K562 (cell line): Measurements from ENCODE around the gene NINJ1. TPM values are rescaled to one million over a fixed set of nuclear protein-coding genes. Genes with fewer than 3 reads are reported as not detected.

Experiments
- ARID4B ChIP-seq: sonication (generic); formaldehyde crosslinking; IDR thresholded peaks from 2 replicates; pipeline ENCODE4 v1.8.0; 2022; ENCODE audit warnings: mild to moderate bottlenecking, missing genetic modification reagents
- ATF2 ChIP-seq: sonication (generic); formaldehyde crosslinking; IDR thresholded peaks from 2 replicates; pipeline ENCODE4 v1.8.1; 2022; ENCODE audit warnings: missing genetic modification reagents
- DIDO1 ChIP-seq: fragments of 450-650 bp; IDR thresholded peaks from 2 replicates; pipeline ENCODE4 v1.6.1; 2016; ENCODE audit warnings: low read depth, missing biosample characterization, missing genetic modification characterization
- ETS2 ChIP-seq: IDR thresholded peaks from 2 replicates; pipeline ENCODE4 v1.6.1; 2016; ENCODE audit warnings: borderline replicate concordance, missing genetic modification characterization, mild to moderate bottlenecking, moderate library complexity, missing compliant biosample characterization; ENCODE audit not compliant: poor library complexity, severe bottlenecking
- HDAC2 ChIP-seq: fragments of 450-650 bp; IDR thresholded peaks from 2 replicates; pipeline ENCODE4 v1.6.1; 2016; ENCODE audit warnings: mild to moderate bottlenecking
- KAT8 ChIP-seq: fragments of 450-650 bp; IDR thresholded peaks from 2 replicates; pipeline ENCODE4 v1.6.1; 2016; ENCODE audit warnings: low read depth, mild to moderate bottlenecking
- MED1 ChIP-seq: sonication (generic); formaldehyde crosslinking; IDR thresholded peaks from 2 replicates; pipeline ENCODE4 v1.8.1; 2023; ENCODE audit warnings: missing genetic modification reagents, borderline replicate concordance
- RAD51 ChIP-seq: fragments of 450-650 bp; IDR thresholded peaks from 2 replicates; pipeline ENCODE4 v1.7.1; 2016; ENCODE audit warnings: low read depth, mild to moderate bottlenecking, borderline replicate concordance
- RBBP5 ChIP-seq: fragments of 200-600 bp; sonication (generic); IDR thresholded peaks from 2 replicates; pipeline ENCODE4 v1.6.1; 2012; ENCODE audit warnings: borderline replicate concordance, mild to moderate bottlenecking, low read length, control low read depth, inconsistent platforms; ENCODE audit not compliant: insufficient read depth, poor library complexity, severe bottlenecking
- RCOR1 ChIP-seq, 2 experiments: IDR thresholded peaks; 2 replicates each; pipeline ENCODE4 v1.6.1; 2012; ENCODE audit warnings: low read depth in 2 of 2, low read length in 2 of 2, borderline replicate concordance in 1 of 2, improper control_type of control experiment in 1 of 2
- RHOXF2B ChIP-seq: fragments of 250-450 bp; sonication (Bioruptor Pico); conservative IDR thresholded peaks from 2 replicates; pipeline ENCODE4 v1.5.1; 2021
- ZNF263 ChIP-seq: sonication (generic); formaldehyde crosslinking; IDR thresholded peaks from 2 replicates; pipeline ENCODE4 v1.8.0; 2022; ENCODE audit warnings: mild to moderate bottlenecking, missing genetic modification reagents, borderline replicate concordance
- ZNF407 ChIP-seq: fragments of 450-650 bp; IDR thresholded peaks from 2 replicates; pipeline ENCODE4 v1.6.1; 2016; ENCODE audit warnings: low read depth
- polyA plus RNA-seq, 8 experiments: library from polyadenylated mRNA; depleted of rRNA in 4 of 8; stranded (reverse) in 5 of 8; unstranded in 3 of 8; fragments of >200 nt; fragmentation: Nextera tagmentation in 2 of 8; fragmentation: Illumina TruSeq in 1 of 8; extraction: Ambion mirVana in 2 of 8; extraction: Trizol in 1 of 8; gene quantifications; 2 replicates each; pipeline versions ENCODE4 v1.2.1 to v1.2.3, GENCODE V29; 2011 to 2014; ENCODE audit warnings: inconsistent platforms in 1 of 8, missing spikeins in 1 of 8
- total RNA-seq, 7 experiments: library from RNA; depleted of rRNA in 6 of 7; stranded (reverse); fragments of >200 nt in 6 of 7; fragmentation: Illumina TruSeq in 2 of 7; extraction: Trizol in 2 of 7; gene quantifications; 2 replicates each; pipeline versions ENCODE4 v1.2.1 to v1.2.3, GENCODE V29; 2011 to 2021; ENCODE audit warnings: low replicate concordance in 1 of 7

The NINJ1 gene
- total and polyA plus RNA-seq, 9 of the 15 experiments (the other 6 are each of a cell fraction or from before 2014, with no cell fraction given): 0.13 to 8.4 (median 4.9) TPM

- no peak for TF ChIP-seq ETS2 (tag)
- TF ChIP-seq ZNF263 (CRISPR knock-in tag): no peak
- TF ChIP-seq RAD51: no peak
- TF ChIP-seq RCOR1 (IDR thresholded peaks at IDR 0.05; ENCODE audit: borderline replicate concordance in 1 of 2, low read depth in 2 of 2, low read length in 2 of 2): peak; percentile 77 to 94; a peak in 2 of 4 replicates
- TF ChIP-seq RBBP5: no peak
- no peak for TF ChIP-seq MED1 (CRISPR knock-in tag)
- no peak for TF ChIP-seq KAT8
- TF ChIP-seq ZNF407: no peak
- peak; percentile 28; the same call in 1 of the 2 replicates for TF ChIP-seq HDAC2
- TF ChIP-seq ARID4B (CRISPR knock-in tag): 0 out of 2 replicates have a peak, but pooled peaks have one; percentile 15
- TF ChIP-seq DIDO1 (tag): no peak
- no peak for TF ChIP-seq RHOXF2B (CRISPR knock-in tag)
- TF ChIP-seq ATF2 (CRISPR knock-in tag): no peak
Observed at GRCh38 chr9:93093127-93093876, 40.7 kb downstream of the NINJ1 start (continued).
